Activated CD8-positive, alpha-beta memory T cell treated with anti-CD3 and anti-CD28 coated beads, Interleukin-2, amount 50 U/mL, for 1 hour (primary cell): ENCODE measurements around the gene PRRC2B.
"Not testable (repeated sequence)": the region's sequence is repeated elsewhere in the genome, so short reads cannot be mapped to it uniquely, and the experiment has no call there.

ENCODE experiments used
- DNase-seq: peaks from one replicate; pipeline ENCODE4 v3.0.0-alpha.2; 2020; ENCODE audit errors: extremely low read depth

PRRC2B gene

DNA sequence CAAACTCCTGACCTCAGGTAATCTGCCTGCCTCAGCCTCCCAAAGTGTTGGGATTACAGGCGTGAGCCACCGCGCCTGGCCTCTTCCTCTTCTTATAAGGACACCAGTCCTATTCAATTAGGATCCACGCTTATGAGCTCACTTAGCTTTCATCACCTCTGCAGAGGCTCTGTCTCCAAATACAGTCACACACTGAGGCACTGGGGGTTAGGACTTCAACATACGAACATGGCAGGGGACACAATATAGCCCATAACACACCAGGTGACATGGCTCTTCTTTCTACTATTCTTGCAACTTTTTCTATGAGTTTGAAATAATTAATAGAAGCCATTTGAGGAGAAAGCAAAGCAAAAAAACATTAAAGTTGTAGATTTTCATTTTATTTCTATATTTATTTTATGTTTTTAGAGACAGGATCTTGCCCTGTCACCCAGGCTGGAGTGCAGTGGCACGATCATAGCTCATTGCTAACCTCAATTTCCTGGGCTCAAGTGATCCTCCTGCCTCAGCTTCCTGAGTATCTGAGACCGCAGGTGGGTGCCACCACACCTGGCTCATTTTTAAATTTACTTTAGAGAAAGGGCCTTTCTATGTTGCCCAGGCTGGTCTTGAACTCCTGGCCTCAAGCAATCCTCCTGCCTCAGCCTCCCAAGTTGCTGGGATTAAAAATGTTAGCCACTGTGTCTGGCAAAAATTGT lies 145.5 kb downstream of the PRRC2B start:
- no peak for DNase-seq

GRCh38 chr9:131543141-131543540 lies 149.3 kb downstream of the PRRC2B start:
- DNase-seq: no peak

DNA sequence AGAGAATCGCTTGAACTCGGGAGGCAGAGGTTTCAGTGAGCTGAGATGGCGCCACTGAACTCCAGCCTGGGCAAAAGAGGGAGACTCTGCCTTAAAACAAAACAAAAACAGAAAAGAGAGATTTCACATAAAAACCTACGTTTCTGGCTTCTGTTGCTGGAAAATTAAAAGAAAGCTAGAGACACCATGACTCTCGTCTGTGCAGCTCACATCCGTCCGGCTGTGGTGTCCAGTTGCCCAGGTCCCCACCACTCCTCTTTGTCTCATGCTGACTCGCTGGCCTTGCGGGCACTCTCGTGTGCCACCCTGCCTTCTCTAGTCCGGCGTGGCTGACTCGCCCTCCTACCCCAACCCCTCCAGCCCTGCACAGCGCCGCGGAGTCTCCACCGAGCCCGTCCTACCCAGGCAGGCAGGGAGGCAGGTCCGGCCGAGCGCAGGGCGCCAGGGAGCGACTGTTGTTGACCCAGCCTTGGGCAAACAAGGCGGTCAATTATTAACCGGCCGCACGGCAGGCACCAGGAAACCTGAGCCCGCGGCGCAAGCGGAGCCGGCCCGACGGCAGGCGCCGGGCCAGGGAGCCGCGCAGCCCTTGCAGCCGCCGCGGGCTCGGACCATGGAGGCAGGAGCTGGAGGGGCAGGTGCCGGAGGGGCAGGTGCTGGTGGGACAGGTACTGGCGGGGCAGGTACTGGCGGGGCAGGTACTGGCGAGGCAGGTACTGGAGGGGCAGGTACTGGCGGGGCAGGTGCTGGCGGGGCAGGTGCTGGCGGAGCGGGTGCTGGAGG lies 151.3 kb downstream of the PRRC2B start, which contains the start of gene PRRT1B:
PRRT1B (plus strand) TSS at position 521 of the 783 bp plus-strand sequence; CDS start at position 614, 93 bp downstream.
- DNase-seq: no peak

GRCh38 chr9:131545786-131546335 lies 152.0 kb downstream of the PRRC2B start:
- DNase-seq: no peak

DNA sequence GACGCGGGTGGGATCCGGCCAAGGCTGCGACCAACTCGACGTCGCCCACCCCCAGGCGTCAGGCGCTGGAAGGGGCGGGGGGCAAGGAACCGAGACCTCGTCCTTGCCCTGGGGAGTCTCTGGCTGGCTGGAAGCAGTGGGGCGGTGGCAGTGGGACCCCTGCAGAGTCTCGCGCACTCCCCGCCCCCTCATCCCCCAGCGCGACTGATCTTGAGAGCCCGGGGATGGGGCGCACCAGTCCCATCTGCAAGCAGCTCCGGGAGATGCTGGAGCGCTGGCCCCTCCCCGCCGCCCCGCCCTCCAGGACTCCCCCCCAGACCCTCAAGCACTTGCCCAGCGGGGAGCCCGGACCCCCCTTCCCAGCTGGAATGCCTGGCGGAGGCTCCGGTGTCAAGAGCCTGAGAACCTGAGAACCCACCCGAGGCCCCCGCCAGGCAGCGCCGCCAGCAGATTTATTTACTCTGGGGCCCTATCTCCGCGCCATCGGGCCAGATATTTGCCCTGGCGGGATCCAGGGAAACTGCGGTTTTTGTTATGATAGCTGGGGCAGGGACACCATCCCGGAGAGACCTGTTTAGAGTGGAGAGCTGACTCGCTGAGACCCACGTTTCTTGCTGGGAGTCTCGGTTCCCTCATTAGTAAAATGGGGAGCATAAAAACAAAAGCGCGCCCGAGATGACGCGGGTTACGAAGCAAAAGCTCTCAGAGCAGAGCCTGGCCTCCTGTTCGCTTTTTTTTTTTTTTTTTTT lies 152.6 kb downstream of the PRRC2B start:
- no peak for DNase-seq

- DNase-seq: not testable (repeated sequence)
Observed at GRCh38 chr9:131549186-131549585, 155.3 kb downstream of the PRRC2B start.
